ENCODE data around the gene MACROD2.

DNA sequence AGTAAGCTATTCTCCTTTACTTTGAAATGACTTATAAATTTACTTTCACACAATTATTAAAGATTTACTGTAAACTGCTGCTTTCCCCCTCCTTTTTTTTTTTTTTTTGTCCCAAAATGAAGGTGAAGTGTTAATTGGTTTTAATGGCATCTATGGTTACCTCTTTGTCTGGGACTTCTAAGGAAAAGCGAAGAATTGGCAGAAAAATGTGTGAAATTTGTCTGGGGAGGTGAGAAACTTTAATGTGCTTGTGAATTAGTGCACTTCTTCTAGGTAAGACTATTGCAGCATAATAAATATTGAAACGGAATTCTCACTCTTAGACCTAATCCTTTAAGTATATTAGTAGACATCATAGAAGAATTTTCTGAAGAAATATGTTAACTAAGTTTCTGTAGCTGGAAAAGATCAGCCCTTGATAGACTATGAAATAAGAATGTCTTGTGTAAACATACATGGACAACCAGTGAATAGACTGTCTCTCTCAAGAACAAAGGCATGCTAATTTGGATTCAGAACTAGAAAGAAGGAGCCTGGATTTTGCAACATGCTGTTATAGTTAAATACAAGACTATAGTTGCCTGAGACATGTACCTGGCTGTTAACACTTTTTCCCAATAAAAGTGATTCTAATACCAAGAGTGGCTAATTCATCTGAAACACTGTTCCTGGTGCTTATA, 318.2 kb downstream of the MACROD2 start:
- no peak for TF ChIP-seq POLR2AphosphoS5 (IDR thresholded peaks at IDR 0.05)
- TF ChIP-seq POLR2A (IDR thresholded peaks at IDR 0.05), result no peak

All from suprapubic skin (tissue), 4 donors.